Mesothelial cell of epicardium (in vitro differentiated cells): Measurements from ENCODE around the gene DHRSX. TPM values are rescaled to one million over a fixed set of nuclear protein-coding genes. Genes with fewer than 3 reads are reported as not detected.
"Not testable (repeated sequence)": the region's sequence is repeated elsewhere in the genome, so short reads cannot be mapped to it uniquely, and the experiment has no call there.

Source experiments
- DNase-seq, 2 experiments: peaks; one replicate each; pipeline ENCODE4 v3.0.0; 2021; ENCODE audit warnings: low spot score in 2 of 2; ENCODE audit not compliant: unreplicated experiment in 2 of 2
- H3K27ac Mint-ChIP-seq: 2 replicates; pipeline ENCODE4 v1.8.0; 2021; ENCODE audit warnings: mixed read lengths
- H3K27me3 Mint-ChIP-seq: 2 replicates; pipeline ENCODE4 v1.8.0; 2021; ENCODE audit warnings: low read depth, mixed read lengths
- H3K36me3 Mint-ChIP-seq: 2 replicates; pipeline ENCODE4 v1.8.0; 2021; ENCODE audit warnings: mixed read lengths
- H3K4me1 Mint-ChIP-seq: 2 replicates; pipeline ENCODE4 v1.8.0; 2021; ENCODE audit warnings: mixed read lengths
- H3K4me3 Mint-ChIP-seq: 2 replicates; pipeline ENCODE4 v1.8.0; 2021; ENCODE audit warnings: mild to moderate bottlenecking, moderate library complexity, mixed read lengths
- H3K9me3 Mint-ChIP-seq: 2 replicates; pipeline ENCODE4 v1.8.0; 2021; ENCODE audit warnings: mixed read lengths
- total RNA-seq: library from RNA; stranded (reverse); gene quantifications from 3 replicates; pipeline ENCODE4 v1.2.1, GENCODE V29; 2021
- TF ChIP-seq, protein P1 (sequence below): fragments of 200-600 bp; sonication (generic); IDR thresholded peaks from one replicate; pipeline ENCODE4 v1.5.0; 2021; ENCODE audit warnings: antibody characterized with exemption; ENCODE audit not compliant: unreplicated experiment

DHRSX gene
- total RNA-seq, 1 donor from 2014 or later, result 43.5 TPM

DNA sequence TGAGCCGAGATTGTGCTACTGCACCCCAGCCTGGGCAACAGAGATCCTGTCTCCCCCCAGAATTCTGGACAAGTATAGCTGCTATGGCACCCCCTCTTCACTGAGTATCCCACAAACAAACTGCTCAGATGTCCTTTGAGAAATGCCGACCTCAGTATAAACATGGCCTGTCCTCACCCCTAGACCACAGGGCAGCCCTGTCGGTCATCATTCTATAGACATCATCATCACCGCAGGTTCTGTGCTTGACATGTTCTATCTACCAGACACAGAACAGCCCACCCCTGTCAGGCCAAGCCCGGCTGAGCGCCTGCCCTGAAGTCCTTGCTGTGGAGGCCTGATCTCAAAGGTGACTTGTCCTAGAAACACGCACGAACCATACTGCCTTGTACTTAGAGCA lies 232.9 kb downstream of the DHRSX start:
- Mint-ChIP-seq H3K4me3 (no peak overlapping the region), H3K27ac (no peak overlapping the region), H3K9me3 (no peaks in the 10 kb centered on the region), H3K4me1 (peaks cover 12% of the 10 kb centered on the region), H3K36me3 (peaks cover 27% of the 10 kb centered on the region), H3K27me3 (no peaks in the 10 kb centered on the region)
- no peak for DNase-seq
- TF ChIP-seq, protein P1, sequence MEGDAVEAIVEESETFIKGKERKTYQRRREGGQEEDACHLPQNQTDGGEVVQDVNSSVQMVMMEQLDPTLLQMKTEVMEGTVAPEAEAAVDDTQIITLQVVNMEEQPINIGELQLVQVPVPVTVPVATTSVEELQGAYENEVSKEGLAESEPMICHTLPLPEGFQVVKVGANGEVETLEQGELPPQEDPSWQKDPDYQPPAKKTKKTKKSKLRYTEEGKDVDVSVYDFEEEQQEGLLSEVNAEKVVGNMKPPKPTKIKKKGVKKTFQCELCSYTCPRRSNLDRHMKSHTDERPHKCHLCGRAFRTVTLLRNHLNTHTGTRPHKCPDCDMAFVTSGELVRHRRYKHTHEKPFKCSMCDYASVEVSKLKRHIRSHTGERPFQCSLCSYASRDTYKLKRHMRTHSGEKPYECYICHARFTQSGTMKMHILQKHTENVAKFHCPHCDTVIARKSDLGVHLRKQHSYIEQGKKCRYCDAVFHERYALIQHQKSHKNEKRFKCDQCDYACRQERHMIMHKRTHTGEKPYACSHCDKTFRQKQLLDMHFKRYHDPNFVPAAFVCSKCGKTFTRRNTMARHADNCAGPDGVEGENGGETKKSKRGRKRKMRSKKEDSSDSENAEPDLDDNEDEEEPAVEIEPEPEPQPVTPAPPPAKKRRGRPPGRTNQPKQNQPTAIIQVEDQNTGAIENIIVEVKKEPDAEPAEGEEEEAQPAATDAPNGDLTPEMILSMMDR, result no peak

DNA sequence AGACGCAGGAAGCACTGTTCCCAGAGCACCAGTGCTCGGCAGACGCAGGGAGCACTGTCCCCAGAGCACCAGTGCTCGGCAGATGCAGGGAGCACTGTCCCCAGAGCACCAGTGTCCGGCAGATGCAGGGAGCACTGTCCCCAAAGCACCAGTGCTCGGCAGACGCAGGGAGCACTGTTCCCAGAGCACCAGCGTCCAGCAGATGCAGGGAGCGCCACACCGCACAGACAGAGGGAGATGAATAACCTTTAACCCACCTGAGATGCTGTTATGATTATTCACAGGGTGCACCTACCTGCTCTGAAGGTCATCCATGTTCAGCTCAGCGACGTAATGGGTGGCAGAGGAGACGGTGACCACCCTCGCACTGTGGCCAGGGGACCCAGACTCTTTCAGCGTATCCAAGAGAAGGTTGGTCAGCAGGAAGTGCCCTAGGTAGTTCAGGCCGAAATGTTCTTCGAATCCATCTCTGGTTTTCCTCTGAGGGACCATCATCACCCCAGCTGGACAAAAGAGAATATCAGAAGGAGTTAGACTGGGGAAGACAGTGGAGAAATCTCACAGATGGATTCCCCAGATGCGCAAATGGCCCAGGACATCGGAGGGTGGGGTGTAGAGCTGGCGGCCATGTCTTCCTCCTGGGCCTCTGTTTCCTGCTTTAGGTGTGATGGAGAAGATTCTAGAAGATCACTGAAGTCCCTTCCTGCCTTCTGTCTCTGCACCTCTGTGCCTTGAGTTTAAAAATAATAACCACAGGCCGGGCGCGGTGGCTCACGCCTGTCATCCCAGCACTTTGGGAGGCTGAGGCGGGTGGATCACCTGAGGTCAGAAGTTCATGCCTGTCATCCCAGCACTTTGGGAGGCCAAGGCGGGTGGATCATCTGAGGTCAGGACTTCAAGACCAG lies 234.1 kb downstream of the DHRSX start:
- no peak for DNase-seq
- no peak overlapping the region for H3K4me3 Mint-ChIP-seq
- no peaks in the 10 kb centered on the region for H3K9me3 Mint-ChIP-seq
- H3K27me3 Mint-ChIP-seq, result no peaks in the 10 kb centered on the region
- peaks cover 3% of the 10 kb centered on the region for H3K4me1 Mint-ChIP-seq
- TF ChIP-seq, protein P1, result no peak
- no peak overlapping the region for H3K27ac Mint-ChIP-seq
- H3K36me3 Mint-ChIP-seq, result peaks cover 24% of the 10 kb centered on the region

DNA sequence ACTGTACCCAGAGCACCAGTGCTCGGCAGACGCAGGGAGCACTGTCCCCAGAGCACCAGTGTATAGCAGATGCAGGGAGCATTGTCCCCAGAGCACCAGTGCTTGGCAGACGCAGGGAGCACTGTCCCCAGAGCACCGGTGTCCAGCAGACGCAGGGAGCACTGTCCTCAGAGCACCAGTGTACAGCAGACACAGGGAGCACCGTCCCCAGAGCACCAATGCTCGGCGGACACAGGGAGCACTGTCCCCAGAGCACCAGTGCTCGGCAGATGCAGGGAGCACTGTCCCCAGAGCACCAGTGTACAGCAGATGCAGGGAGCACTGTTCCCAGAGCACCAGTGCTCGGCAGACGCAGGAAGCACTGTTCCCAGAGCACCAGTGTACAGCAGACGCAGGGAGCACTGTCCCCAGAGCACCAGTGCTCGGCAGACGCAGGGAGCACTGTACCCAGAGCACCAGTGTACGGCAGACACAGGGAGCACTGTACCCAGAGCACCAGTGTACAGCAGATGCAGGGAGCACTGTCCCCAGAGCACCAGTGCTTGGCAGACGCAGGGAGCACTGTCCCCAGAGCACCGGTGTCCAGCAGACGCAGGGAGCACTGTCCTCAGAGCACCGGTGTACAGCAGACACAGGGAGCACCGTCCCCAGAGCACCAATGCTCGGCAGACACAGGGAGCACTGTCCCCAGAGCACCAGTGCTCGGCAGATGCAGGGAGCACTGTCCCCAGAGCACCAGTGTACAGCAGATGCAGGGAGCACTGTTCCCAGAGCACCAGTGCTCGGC lies 234.9 kb downstream of the DHRSX start:
- H3K4me1 Mint-ChIP-seq, H3K9me3 Mint-ChIP-seq, DNase-seq, H3K4me3 Mint-ChIP-seq, H3K27me3 Mint-ChIP-seq, H3K27ac Mint-ChIP-seq: not testable (repeated sequence)
- H3K36me3 Mint-ChIP-seq, result peaks cover 18% of the 10 kb centered on the region

DNA sequence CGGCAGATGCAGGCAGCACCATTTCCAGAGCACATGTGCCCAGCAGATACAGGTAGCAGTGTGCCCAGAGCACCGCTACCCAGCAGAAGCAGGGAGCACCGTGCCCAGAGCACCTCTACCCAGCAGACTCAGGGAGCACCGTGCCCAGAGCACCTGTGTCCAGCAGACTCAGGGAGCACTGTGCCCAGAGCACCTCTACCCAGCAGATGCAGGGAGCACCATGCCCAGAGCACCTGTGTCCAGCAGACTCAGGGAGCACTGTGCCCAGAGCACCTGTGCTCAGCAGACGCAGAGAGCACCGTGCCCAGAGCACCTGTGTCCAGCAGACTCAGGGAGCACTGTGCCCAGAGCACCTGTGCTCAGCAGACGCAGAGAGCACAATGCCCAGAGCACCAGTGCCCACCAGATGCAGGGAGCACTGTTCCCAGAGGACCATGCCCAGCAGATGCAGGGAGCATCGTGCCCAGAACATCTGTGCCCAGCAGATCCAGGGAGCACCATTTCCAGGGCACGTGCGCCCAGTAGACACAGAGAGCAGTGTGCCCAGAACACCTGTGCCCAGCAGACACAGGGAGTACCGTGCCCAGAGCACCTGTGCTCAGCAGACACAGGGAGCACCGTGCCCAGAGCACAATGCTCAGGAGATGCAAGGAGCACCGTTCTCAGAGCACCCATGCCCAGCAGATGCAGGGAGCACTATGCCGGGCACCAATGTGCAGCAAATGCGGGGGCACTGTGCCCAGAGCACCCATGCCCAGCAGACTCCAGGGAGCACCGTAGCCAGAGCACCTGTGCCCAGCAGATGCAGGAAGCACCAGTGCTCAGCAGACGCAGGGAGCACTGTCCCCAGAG lies 236.4 kb downstream of the DHRSX start:
- Mint-ChIP-seq H3K36me3 (peaks cover 13% of the 10 kb centered on the region), H3K9me3 (no peaks in the 10 kb centered on the region), H3K4me3 (no peak overlapping the region), H3K4me1 (peaks cover 3% of the 10 kb centered on the region), H3K27me3 (no peaks in the 10 kb centered on the region), H3K27ac (no peak overlapping the region)
- no peak for DNase-seq
- TF ChIP-seq, protein P1, result no peak

DNA sequence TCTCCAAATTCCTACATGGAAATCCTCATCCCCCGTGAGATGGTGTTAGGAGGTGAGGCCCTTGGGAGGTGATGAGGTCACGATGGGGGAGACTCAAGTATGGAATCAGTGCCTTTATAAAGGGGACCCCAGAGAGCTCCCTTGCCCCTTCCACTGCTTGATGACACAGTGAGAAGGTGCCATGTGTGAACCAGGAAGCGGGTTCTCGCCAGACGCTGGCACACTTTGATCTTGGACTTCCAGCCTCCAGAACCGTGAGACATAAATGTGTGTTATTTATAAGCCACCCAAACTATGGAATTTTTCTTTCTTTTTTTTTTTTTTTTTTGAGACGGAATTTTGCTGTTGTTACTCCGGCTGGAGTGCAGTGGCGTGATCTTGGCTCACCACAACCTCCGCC lies 237.6 kb downstream of the DHRSX start:
- Mint-ChIP-seq H3K9me3 (no peaks in the 10 kb centered on the region), H3K4me3 (no peak overlapping the region), H3K27me3 (no peaks in the 10 kb centered on the region), H3K36me3 (peaks cover 13% of the 10 kb centered on the region), H3K4me1 (peaks cover 3% of the 10 kb centered on the region), H3K27ac (peak overlapping the region; percentile 70)
- TF ChIP-seq, protein P1, result no peak
- DNase-seq, result no peak
